Astrocyte (in vitro differentiated cells and primary cell): Measurements from ENCODE around the gene PRSS53. TPM values are rescaled to one million over a fixed set of nuclear protein-coding genes. Genes with fewer than 3 reads are reported as not detected.

Experiments used
- DNase-seq: peaks from one replicate; pipeline ENCODE4 v3.0.0-alpha.2; 2010; ENCODE audit warnings: low read depth
- FAIRE-seq: peaks from 2 replicates; lab custom pipeline; 2011; peaks lifted over from hg19 to GRCh38; lab: Jason Lieb, UNC
- H2AFZ ChIP-seq: 2 replicates; pipeline ENCODE4 v1.6.0; 2012; ENCODE audit warnings: low read depth, low read length, inconsistent platforms
- H3K27ac ChIP-seq: 2 replicates; pipeline ENCODE4 v1.5.1; 2011; ENCODE audit warnings: low read depth, low read length, inconsistent platforms
- H3K27me3 ChIP-seq: 2 replicates; pipeline ENCODE4 v1.6.0; 2011; ENCODE audit warnings: low read length, inconsistent platforms; ENCODE audit not compliant: insufficient read depth
- H3K36me3 ChIP-seq: 2 replicates; pipeline ENCODE4 v1.5.1; 2011; ENCODE audit warnings: low read length, inconsistent platforms; ENCODE audit not compliant: insufficient read depth
- H3K4me1 ChIP-seq: 2 replicates; pipeline ENCODE4 v1.5.1; 2011; ENCODE audit warnings: low read length, inconsistent platforms; ENCODE audit not compliant: insufficient read depth
- H3K4me2 ChIP-seq: 2 replicates; pipeline ENCODE4 v1.6.0; 2012; ENCODE audit warnings: low read length, inconsistent platforms
- H3K4me3 ChIP-seq: 2 replicates; pipeline ENCODE4 v1.5.1; 2011; ENCODE audit warnings: low read depth, mild to moderate bottlenecking, low read length, inconsistent platforms; ENCODE audit not compliant: insufficient read depth
- H3K79me2 ChIP-seq: 2 replicates; pipeline ENCODE4 v1.6.0; 2012; ENCODE audit warnings: mild to moderate bottlenecking, low read length, inconsistent platforms; ENCODE audit not compliant: insufficient read depth
- H3K9ac ChIP-seq: 2 replicates; pipeline ENCODE4 v1.6.0; 2012; ENCODE audit warnings: mild to moderate bottlenecking, low read length, inconsistent platforms
- H3K9me3 ChIP-seq: 2 replicates; pipeline ENCODE4 v1.5.1; 2012; ENCODE audit warnings: low read depth, mild to moderate bottlenecking, low read length, inconsistent platforms; ENCODE audit not compliant: insufficient read depth
- H4K20me1 ChIP-seq: 2 replicates; pipeline ENCODE4 v1.6.0; 2012; ENCODE audit warnings: low read length, inconsistent platforms; ENCODE audit not compliant: insufficient read depth
- H3K27ac Mint-ChIP-seq: one replicate; pipeline ENCODE4 v1.8.0; 2021; ENCODE audit warnings: mild to moderate bottlenecking, mixed read lengths; ENCODE audit not compliant: unreplicated experiment
- H3K27me3 Mint-ChIP-seq: one replicate; pipeline ENCODE4 v1.8.0; 2021; ENCODE audit warnings: low read depth, mixed read lengths; ENCODE audit not compliant: unreplicated experiment
- H3K36me3 Mint-ChIP-seq: one replicate; pipeline ENCODE4 v1.8.0; 2021; ENCODE audit warnings: low read depth, mixed read lengths; ENCODE audit not compliant: unreplicated experiment
- H3K4me1 Mint-ChIP-seq: one replicate; pipeline ENCODE4 v1.8.0; 2021; ENCODE audit warnings: low read depth, mixed read lengths; ENCODE audit not compliant: unreplicated experiment
- H3K4me3 Mint-ChIP-seq: one replicate; pipeline ENCODE4 v1.8.0; 2021; ENCODE audit warnings: mild to moderate bottlenecking, moderate library complexity, mixed read lengths; ENCODE audit not compliant: unreplicated experiment
- H3K9me3 Mint-ChIP-seq: one replicate; pipeline ENCODE4 v1.8.0; 2021; ENCODE audit warnings: mild to moderate bottlenecking, mixed read lengths; ENCODE audit not compliant: unreplicated experiment
- EZH2 ChIP-seq: IDR thresholded peaks from 2 replicates; pipeline ENCODE4 v1.6.1; 2012; ENCODE audit warnings: mild to moderate bottlenecking, low read length, inconsistent platforms; ENCODE audit not compliant: insufficient read depth
- total RNA-seq: library from RNA; stranded (reverse); gene quantifications from 2 replicates; pipeline ENCODE4 v1.2.1, GENCODE V29; 2021
- TF ChIP-seq, protein P1 (sequence below): IDR thresholded peaks from 2 replicates; pipeline ENCODE4 v1.5.1; 2011; ENCODE audit warnings: low read depth, mild to moderate bottlenecking, inconsistent platforms, low read length, moderate library complexity; ENCODE audit not compliant: insufficient read depth

Gene PRSS53
- total RNA-seq, 1 donor from 2014 or later: 7.1 TPM

DNA sequence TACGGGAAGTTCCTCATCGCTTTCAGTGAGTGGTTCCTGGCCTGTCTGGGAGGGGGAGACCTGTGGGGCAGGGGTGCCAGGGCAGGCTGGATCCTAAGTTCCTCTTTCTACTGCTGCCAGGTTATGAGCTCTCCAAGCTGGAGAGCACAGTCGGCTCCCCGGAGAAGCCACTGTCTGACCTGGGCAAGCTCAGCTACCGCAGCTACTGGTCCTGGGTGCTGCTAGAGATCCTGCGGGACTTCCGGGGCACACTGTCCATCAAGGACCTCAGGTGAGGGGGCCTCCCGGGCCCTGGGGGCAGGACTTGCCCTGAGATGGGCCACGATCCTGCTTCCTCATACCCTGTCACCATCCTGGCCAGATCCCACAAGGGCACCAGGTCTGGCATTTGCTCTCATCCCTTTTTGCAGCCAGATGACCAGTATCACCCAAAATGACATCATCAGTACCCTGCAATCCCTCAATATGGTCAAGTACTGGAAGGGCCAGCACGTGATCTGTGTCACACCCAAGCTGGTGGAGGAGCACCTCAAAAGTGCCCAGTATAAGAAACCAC, 41.7 kb upstream of the PRSS53 start:
- Histone ChIP-seq H3K4me3 (no peak overlapping the region), H3K27me3 (no peaks in the 10 kb centered on the region), H3K36me3 (no peaks in the 10 kb centered on the region), H2AFZ (no peak overlapping the region), H3K9ac (no peak overlapping the region), H3K27ac (no peak overlapping the region), H3K4me1 (peaks cover 16% of the 10 kb centered on the region), H4K20me1 (no peaks in the 10 kb centered on the region), H3K9me3 (no peaks in the 10 kb centered on the region), H3K79me2 (no peaks in the 10 kb centered on the region), H3K4me2 (no peak overlapping the region)
- FAIRE-seq (no peak), DNase-seq (no peak)
- Mint-ChIP-seq H3K4me1 (no peaks in the 10 kb centered on the region), H3K9me3 (peaks cover 2% of the 10 kb centered on the region), H3K27me3 (peaks cover 3% of the 10 kb centered on the region), H3K4me3 (no peak overlapping the region), H3K36me3 (peaks cover 17% of the 10 kb centered on the region), H3K27ac (no peak overlapping the region)
- TF ChIP-seq, protein P1, sequence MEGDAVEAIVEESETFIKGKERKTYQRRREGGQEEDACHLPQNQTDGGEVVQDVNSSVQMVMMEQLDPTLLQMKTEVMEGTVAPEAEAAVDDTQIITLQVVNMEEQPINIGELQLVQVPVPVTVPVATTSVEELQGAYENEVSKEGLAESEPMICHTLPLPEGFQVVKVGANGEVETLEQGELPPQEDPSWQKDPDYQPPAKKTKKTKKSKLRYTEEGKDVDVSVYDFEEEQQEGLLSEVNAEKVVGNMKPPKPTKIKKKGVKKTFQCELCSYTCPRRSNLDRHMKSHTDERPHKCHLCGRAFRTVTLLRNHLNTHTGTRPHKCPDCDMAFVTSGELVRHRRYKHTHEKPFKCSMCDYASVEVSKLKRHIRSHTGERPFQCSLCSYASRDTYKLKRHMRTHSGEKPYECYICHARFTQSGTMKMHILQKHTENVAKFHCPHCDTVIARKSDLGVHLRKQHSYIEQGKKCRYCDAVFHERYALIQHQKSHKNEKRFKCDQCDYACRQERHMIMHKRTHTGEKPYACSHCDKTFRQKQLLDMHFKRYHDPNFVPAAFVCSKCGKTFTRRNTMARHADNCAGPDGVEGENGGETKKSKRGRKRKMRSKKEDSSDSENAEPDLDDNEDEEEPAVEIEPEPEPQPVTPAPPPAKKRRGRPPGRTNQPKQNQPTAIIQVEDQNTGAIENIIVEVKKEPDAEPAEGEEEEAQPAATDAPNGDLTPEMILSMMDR: no peak
- no peak for TF ChIP-seq EZH2

DNA sequence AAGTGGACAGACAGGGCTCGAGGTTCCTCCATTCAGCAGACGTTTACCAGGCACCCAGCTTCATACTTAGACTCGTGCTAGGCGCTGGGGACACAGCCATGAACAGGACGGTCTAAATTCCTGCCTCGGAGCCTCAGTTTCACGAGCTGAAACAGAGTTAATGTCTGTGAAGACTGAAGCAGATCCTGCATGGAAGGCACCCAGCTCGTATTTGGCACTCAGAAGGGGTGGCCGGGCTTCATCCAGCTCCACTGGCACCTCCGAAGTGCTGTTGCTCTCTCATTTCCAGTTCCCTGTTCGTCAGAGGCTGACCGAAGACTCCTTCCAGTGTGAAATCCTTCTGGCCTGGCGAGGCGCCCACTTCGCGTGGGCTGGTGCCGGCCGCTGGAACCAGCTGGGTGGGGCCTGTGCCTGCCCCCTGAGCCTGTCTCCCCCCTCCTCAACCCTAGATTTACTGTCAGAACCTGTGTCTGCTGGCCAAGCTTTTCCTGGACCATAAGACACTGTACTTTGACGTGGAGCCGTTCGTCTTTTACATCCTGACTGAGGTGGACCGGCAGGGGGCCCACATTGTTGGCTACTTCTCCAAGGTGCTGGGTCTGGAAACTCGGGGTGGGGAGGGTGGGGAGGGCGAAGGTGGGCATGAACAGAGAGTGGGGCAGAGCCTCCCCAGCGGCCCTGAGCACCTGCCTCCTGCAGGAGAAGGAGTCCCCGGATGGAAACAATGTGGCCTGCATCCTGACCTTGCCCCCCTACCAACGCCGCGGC, 41.0 kb upstream of the PRSS53 start:
- no peak overlapping the region for H2AFZ ChIP-seq
- no peak overlapping the region for H3K27ac ChIP-seq
- no peak for FAIRE-seq

More for the DNA sequence above, 41.0 kb upstream of the PRSS53 start:
- Histone ChIP-seq H3K9me3 (no peaks in the 10 kb centered on the region), H3K36me3 (no peaks in the 10 kb centered on the region), H4K20me1 (no peaks in the 10 kb centered on the region), H3K4me1 (peaks cover 12% of the 10 kb centered on the region), H3K4me3 (no peak overlapping the region), H3K4me2 (no peak overlapping the region), H3K79me2 (no peaks in the 10 kb centered on the region), H3K9ac (no peak overlapping the region), H3K27me3 (no peaks in the 10 kb centered on the region)
- H3K27me3 Mint-ChIP-seq: peaks cover 3% of the 10 kb centered on the region
- H3K4me1 Mint-ChIP-seq: no peaks in the 10 kb centered on the region
- H3K4me3 Mint-ChIP-seq: no peak overlapping the region
- peak; percentile 23 for DNase-seq
- H3K27ac Mint-ChIP-seq: no peak overlapping the region
- peaks cover 2% of the 10 kb centered on the region for H3K9me3 Mint-ChIP-seq
- H3K36me3 Mint-ChIP-seq: peaks cover 19% of the 10 kb centered on the region
- TF ChIP-seq EZH2: no peak
- TF ChIP-seq, protein P1: no peak
